Neural cell (in vitro differentiated cells): Measurements from ENCODE around the gene POLR2J2.
"Not testable (repeated sequence)": the region's sequence is repeated elsewhere in the genome, so short reads cannot be mapped to it uniquely, and the experiment has no call there.

Source experiments
- EP300 ChIP-seq: fragments of 450-650 bp; conservative IDR thresholded peaks from 2 replicates; pipeline ENCODE4 v1.6.1; 2014; ENCODE audit warnings: antibody characterized with exemption, mild to moderate bottlenecking, moderate library complexity; ENCODE audit not compliant: poor library complexity, severe bottlenecking
- EZH2 ChIP-seq: fragments of 200-600, 300-800 bp; shearing (Covaris generic), sonication (generic); IDR thresholded peaks from 2 replicates; pipeline ENCODE4 v1.6.1; 2014; ENCODE audit warnings: antibody characterized with exemption, low read length, borderline replicate concordance, mild to moderate bottlenecking; ENCODE audit not compliant: insufficient read depth, poor library complexity, severe bottlenecking
- MXI1 ChIP-seq: fragments of 450-650 bp; conservative IDR thresholded peaks from 2 replicates; pipeline ENCODE4 v1.6.1; 2014; ENCODE audit warnings: antibody characterized with exemption, mild to moderate bottlenecking; ENCODE audit not compliant: poor library complexity, severe bottlenecking
- POLR2AphosphoS5 ChIP-seq: IDR thresholded peaks from 2 replicates; pipeline ENCODE4 v1.6.1; 2012
- RAD21 ChIP-seq: fragments of 450-650 bp; conservative IDR thresholded peaks from 2 replicates; pipeline ENCODE4 v1.6.1; 2014; ENCODE audit warnings: antibody characterized with exemption, mild to moderate bottlenecking, moderate library complexity
- SMC3 ChIP-seq: fragments of 450-650 bp; conservative IDR thresholded peaks from 2 replicates; pipeline ENCODE4 v1.6.1; 2014; ENCODE audit warnings: antibody characterized with exemption, mild to moderate bottlenecking, moderate library complexity; ENCODE audit not compliant: poor library complexity
- TAF1 ChIP-seq: IDR thresholded peaks from 2 replicates; pipeline ENCODE4 v1.6.1; 2012; ENCODE audit warnings: low read depth
- TF ChIP-seq, protein P1 (sequence below): fragments of 450-650 bp; IDR thresholded peaks from 2 replicates; pipeline ENCODE4 v1.5.1; 2014; ENCODE audit warnings: antibody characterized with exemption, mild to moderate bottlenecking, moderate library complexity; ENCODE audit not compliant: poor library complexity, severe bottlenecking
- TF ChIP-seq, protein P2 (sequence below): IDR thresholded peaks from 2 replicates; pipeline ENCODE4 v1.6.1; 2012; ENCODE audit warnings: borderline replicate concordance

DNA sequence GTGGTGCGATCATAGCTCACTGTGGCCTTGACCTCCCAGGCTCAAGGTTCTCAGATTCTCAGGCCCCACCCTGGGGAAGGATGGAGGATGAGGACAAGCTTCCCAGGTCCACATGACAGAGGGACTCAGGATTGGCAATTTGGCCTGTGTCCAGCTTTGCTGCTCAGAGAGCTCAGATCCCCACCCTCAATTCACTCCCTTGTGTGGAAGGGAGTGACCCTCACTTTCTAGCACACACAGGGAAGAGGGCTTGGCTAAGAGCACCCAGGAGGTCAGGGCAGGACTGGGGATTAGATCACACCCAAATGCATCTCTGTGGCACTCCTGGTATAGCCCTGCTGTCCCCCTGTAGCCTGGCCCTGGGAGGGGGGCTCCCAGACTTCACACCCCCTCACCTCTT lies 28.1 kb downstream of the POLR2J2 start:
- TF ChIP-seq, protein P1, sequence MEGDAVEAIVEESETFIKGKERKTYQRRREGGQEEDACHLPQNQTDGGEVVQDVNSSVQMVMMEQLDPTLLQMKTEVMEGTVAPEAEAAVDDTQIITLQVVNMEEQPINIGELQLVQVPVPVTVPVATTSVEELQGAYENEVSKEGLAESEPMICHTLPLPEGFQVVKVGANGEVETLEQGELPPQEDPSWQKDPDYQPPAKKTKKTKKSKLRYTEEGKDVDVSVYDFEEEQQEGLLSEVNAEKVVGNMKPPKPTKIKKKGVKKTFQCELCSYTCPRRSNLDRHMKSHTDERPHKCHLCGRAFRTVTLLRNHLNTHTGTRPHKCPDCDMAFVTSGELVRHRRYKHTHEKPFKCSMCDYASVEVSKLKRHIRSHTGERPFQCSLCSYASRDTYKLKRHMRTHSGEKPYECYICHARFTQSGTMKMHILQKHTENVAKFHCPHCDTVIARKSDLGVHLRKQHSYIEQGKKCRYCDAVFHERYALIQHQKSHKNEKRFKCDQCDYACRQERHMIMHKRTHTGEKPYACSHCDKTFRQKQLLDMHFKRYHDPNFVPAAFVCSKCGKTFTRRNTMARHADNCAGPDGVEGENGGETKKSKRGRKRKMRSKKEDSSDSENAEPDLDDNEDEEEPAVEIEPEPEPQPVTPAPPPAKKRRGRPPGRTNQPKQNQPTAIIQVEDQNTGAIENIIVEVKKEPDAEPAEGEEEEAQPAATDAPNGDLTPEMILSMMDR: not testable (repeated sequence)
- TF ChIP-seq EZH2, TAF1, POLR2AphosphoS5, SMC3, RAD21, EP300, MXI1: not testable (repeated sequence)
- TF ChIP-seq, protein P2, sequence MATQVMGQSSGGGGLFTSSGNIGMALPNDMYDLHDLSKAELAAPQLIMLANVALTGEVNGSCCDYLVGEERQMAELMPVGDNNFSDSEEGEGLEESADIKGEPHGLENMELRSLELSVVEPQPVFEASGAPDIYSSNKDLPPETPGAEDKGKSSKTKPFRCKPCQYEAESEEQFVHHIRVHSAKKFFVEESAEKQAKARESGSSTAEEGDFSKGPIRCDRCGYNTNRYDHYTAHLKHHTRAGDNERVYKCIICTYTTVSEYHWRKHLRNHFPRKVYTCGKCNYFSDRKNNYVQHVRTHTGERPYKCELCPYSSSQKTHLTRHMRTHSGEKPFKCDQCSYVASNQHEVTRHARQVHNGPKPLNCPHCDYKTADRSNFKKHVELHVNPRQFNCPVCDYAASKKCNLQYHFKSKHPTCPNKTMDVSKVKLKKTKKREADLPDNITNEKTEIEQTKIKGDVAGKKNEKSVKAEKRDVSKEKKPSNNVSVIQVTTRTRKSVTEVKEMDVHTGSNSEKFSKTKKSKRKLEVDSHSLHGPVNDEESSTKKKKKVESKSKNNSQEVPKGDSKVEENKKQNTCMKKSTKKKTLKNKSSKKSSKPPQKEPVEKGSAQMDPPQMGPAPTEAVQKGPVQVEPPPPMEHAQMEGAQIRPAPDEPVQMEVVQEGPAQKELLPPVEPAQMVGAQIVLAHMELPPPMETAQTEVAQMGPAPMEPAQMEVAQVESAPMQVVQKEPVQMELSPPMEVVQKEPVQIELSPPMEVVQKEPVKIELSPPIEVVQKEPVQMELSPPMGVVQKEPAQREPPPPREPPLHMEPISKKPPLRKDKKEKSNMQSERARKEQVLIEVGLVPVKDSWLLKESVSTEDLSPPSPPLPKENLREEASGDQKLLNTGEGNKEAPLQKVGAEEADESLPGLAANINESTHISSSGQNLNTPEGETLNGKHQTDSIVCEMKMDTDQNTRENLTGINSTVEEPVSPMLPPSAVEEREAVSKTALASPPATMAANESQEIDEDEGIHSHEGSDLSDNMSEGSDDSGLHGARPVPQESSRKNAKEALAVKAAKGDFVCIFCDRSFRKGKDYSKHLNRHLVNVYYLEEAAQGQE: not testable (repeated sequence)
